Ishikawa (cell line): ENCODE measurements around the gene XRCC1.

Experiments
- EGR1 ChIP-seq: IDR thresholded peaks from 2 replicates; pipeline ENCODE4 v1.6.1; 2012
- MAX ChIP-seq: IDR thresholded peaks from 2 replicates; pipeline ENCODE4 v1.6.1; 2012
- NFIC ChIP-seq: IDR thresholded peaks from 2 replicates; pipeline ENCODE4 v1.6.1; 2012
- RAD21 ChIP-seq: IDR thresholded peaks from 2 replicates; pipeline ENCODE4 v1.6.1; 2012; ENCODE audit warnings: low read depth
- TAF1 ChIP-seq: IDR thresholded peaks from 2 replicates; pipeline ENCODE4 v1.6.1; 2012; ENCODE audit warnings: low read depth, mild to moderate bottlenecking
- TEAD4 ChIP-seq: IDR thresholded peaks from 2 replicates; pipeline ENCODE4 v1.6.1; 2012
- ZBTB7A ChIP-seq: IDR thresholded peaks from 2 replicates; pipeline ENCODE4 v1.6.1; 2012; ENCODE audit warnings: low read depth

GRCh38 chr19:43538922-43539321, 36.4 kb downstream of the XRCC1 start:
- TF ChIP-seq ZBTB7A (no peak), RAD21 (no peak), TAF1 (no peak), NFIC (no peak), TEAD4 (no peak), MAX (no peak), EGR1 (no peak)
